BJ (cell line): ENCODE results near the gene KCNMB4. TPM values are rescaled to one million over a fixed set of nuclear protein-coding genes. Genes with fewer than 3 reads are reported as not detected.

ENCODE experiments used
- CTCF ChIA-PET: fragments of 350-600 bp; formaldehyde crosslinking; extraction: SDS; loops from one replicate; lab custom pipeline; 2021; ENCODE audit warnings: antibody characterized with exemption, inconsistent platforms; lab: Yijun Ruan, JAX
- POLR2A ChIA-PET: fragments of 300-600 bp; sonication (Branson Sonifier 250); formaldehyde crosslinking; extraction: SDS; loops from one replicate; lab custom pipeline; 2021; ENCODE audit warnings: antibody characterized with exemption; lab: Charles Lee
- DNase-seq: peaks from one replicate; pipeline ENCODE4 v3.0.0-alpha.2; 2011; ENCODE audit warnings: low read depth
- H3K27me3 ChIP-seq: 2 replicates; pipeline ENCODE4 v1.6.0; 2011; ENCODE audit warnings: low read length; ENCODE audit not compliant: control insufficient read depth, insufficient read depth
- H3K36me3 ChIP-seq: 2 replicates; pipeline ENCODE4 v1.5.1; 2011; ENCODE audit warnings: low read length; ENCODE audit not compliant: control insufficient read depth, insufficient read depth
- H3K4me3 ChIP-seq: 2 replicates; pipeline ENCODE4 v1.5.1; 2011; ENCODE audit warnings: low read depth, mild to moderate bottlenecking, control low read depth, low read length
- polyA plus RNA-seq: library from polyadenylated mRNA; depleted of rRNA; stranded (reverse); fragments of >200 nt; gene quantifications from 2 replicates; pipeline ENCODE4 v1.2.3, GENCODE V29; 2011
- TF ChIP-seq, protein P1 (sequence below): IDR thresholded peaks from 2 replicates; pipeline ENCODE4 v1.5.1; 2011; ENCODE audit warnings: low read depth, mild to moderate bottlenecking, control low read depth, inconsistent platforms, low read length, moderate library complexity; ENCODE audit not compliant: insufficient read depth

KCNMB4 gene
- polyA plus RNA-seq, 1 experiment, result 1.5 TPM

DNA sequence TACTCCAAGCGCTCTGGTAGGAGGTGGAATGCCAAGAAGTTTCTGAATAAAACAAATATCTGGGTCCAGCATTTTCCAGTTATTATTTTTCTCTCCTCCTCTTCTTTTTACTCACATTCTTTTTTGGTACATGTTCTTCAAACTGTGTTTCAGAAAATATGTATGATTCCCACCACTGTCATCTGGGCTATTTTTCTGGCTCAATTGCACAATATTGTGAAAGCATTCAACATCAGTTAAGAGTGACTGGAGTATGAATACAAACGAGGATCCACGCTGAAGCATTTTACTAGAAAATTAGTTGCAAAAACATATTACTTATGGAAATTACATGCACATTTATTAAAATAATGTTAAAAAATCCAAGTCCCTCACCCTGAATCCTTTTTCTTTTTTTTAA is 61.5 kb downstream of the KCNMB4 start:
- TF ChIP-seq, protein P1, sequence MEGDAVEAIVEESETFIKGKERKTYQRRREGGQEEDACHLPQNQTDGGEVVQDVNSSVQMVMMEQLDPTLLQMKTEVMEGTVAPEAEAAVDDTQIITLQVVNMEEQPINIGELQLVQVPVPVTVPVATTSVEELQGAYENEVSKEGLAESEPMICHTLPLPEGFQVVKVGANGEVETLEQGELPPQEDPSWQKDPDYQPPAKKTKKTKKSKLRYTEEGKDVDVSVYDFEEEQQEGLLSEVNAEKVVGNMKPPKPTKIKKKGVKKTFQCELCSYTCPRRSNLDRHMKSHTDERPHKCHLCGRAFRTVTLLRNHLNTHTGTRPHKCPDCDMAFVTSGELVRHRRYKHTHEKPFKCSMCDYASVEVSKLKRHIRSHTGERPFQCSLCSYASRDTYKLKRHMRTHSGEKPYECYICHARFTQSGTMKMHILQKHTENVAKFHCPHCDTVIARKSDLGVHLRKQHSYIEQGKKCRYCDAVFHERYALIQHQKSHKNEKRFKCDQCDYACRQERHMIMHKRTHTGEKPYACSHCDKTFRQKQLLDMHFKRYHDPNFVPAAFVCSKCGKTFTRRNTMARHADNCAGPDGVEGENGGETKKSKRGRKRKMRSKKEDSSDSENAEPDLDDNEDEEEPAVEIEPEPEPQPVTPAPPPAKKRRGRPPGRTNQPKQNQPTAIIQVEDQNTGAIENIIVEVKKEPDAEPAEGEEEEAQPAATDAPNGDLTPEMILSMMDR, result no peak
- CTCF ChIA-PET, result interaction anchor here (0.6 kb wide), 1 partner anchor 9 kb away, joined by 5 read pairs; no protein-coding TSS in a partner anchor
- no peaks in the 10 kb centered on the region for H3K27me3 ChIP-seq
- H3K4me3 ChIP-seq, result no peak overlapping the region
- H3K36me3 ChIP-seq, result no peaks in the 10 kb centered on the region
- DNase-seq, result no peak
- POLR2A ChIA-PET, result no interaction called here

DNA sequence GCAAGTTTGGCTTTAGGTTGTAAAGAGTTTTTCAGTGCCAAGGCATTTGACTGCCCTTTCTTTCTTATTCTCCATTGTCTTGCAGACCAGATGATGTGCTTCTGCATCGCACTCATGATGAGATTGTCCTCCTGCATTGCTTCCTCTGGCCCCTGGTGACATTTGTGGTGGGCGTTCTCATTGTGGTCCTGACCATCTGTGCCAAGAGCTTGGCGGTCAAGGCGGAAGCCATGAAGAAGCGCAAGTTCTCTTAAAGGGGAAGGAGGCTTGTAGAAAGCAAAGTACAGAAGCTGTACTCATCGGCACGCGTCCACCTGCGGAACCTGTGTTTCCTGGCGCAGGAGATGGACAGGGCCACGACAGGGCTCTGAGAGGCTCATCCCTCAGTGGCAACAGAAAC is 64.3 kb downstream of the KCNMB4 start:
- TF ChIP-seq, protein P1, result no peak
- ChIA-PET CTCF (interaction anchor here (0.8 kb wide), 1 partner anchor 291 kb away, joined by 3 read pairs; no protein-coding TSS in a partner anchor), POLR2A (no interaction called here)
- DNase-seq, result no peak
- no peaks in the 10 kb centered on the region for H3K36me3 ChIP-seq
- H3K4me3 ChIP-seq, result no peak overlapping the region
- H3K27me3 ChIP-seq, result no peaks in the 10 kb centered on the region

DNA sequence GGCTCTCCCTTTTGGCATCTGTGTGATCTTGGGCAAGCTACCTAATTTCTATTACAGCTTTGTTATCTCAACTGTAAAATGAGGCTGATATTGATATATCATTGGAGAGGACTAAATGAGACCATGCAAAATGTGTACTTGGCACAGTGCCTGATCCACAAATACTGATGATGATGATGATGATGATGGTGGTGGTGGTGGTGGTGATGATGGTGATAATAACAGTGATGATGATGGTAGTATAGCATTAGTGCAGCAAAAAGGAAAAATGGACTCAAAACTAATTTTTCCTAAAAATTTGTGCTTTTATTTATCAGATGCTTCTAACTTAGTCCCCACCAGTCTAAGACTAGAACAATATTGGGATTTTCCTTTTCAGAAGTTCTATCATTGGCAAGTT is 70.7 kb downstream of the KCNMB4 start:
- DNase-seq, result no peak
- TF ChIP-seq, protein P1, result no peak
- Histone ChIP-seq H3K36me3 (no peaks in the 10 kb centered on the region), H3K27me3 (no peaks in the 10 kb centered on the region), H3K4me3 (no peak overlapping the region)
- POLR2A ChIA-PET, result no interaction called here
- CTCF ChIA-PET, result interaction anchor here (0.7 kb wide), 1 partner anchor 9 kb away, joined by 5 read pairs; no protein-coding TSS in a partner anchor

DNA sequence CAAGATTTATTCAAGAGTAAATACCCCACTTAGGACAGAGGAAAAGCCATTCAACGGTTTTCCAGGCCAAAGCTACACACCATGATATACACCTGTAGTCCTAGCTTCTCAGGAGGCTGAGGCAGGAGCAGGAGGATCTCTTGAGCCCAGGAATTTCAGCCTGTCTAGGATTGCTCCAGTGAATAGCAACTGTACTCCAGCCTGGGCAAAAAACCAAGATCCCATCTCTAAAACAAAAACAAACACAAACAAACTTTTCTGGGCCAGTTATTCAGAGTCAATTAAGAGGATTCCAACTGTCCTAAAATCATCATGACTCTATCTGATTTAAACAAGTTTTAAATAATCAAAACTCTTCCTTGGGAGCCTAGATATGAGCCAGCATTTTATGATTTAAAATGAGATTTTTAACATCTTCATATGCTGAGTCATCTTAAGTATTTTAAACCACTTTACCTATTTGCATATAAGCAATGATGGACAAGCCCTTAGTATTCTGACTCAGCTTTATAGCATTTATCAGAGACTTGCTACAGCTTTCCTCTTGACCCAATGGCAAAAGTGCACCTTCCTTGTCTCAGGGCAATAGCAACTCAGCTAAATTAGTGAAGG is 77.1 kb downstream of the KCNMB4 start:
- peak; percentile 32 for DNase-seq
- POLR2A ChIA-PET, result no interaction called here
- TF ChIP-seq, protein P1, result no peak
- CTCF ChIA-PET, result no interaction called here
- Histone ChIP-seq H3K36me3 (no peaks in the 10 kb centered on the region), H3K4me3 (no peak overlapping the region), H3K27me3 (no peaks in the 10 kb centered on the region)

DNA sequence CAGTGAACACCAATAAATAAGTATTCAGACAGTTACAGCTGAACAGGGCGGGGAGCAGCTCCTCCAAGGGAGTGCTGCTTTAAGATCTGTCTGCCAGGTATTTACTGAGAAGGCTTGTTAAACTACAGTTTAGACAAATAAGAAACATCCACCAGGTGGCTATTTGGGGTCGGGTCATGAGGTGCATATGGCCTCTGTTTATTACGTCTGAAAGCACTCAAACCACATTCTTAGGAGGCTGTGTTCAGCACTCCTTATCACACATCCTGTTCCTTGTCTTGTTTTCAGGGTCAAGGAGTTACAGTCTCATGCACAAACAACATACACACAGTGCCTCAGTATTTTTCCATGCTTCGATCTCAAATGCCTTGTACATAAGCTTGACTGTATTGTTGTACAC is 78.8 kb downstream of the KCNMB4 start:
- CTCF ChIA-PET, result interaction anchor here (0.6 kb wide), 1 partner anchor 1947 kb away, joined by 4 read pairs; no protein-coding TSS in a partner anchor
- POLR2A ChIA-PET, result no interaction called here
- no peaks in the 10 kb centered on the region for H3K27me3 ChIP-seq
- H3K36me3 ChIP-seq, result no peaks in the 10 kb centered on the region
- H3K4me3 ChIP-seq, result no peak overlapping the region
- TF ChIP-seq, protein P1, result no peak
- no peak for DNase-seq
